GM12874 (cell line): Measurements from ENCODE around the gene TTC8.

ENCODE experiments used
- CTCF ChIP-seq: IDR thresholded peaks from 2 replicates; pipeline ENCODE4 v1.5.1; 2011; ENCODE audit warnings: low read depth, mild to moderate bottlenecking, control low read depth, low read length, moderate library complexity; ENCODE audit not compliant: insufficient read depth

TTC8 gene

GRCh38 chr14:88902850-88903249 lies 78.4 kb downstream of the TTC8 start:
- TF ChIP-seq CTCF, result no peak

GRCh38 chr14:88904206-88904647 lies 79.8 kb downstream of the TTC8 start:
- TF ChIP-seq CTCF, result no peak

- TF ChIP-seq CTCF, result no peak
Measured at GRCh38 chr14:88904864-88905263, 80.4 kb downstream of the TTC8 start.

- TF ChIP-seq CTCF, result no peak
Measured at GRCh38 chr14:88908216-88908615, 83.8 kb downstream of the TTC8 start.

- no peak for TF ChIP-seq CTCF
Measured at GRCh38 chr14:88910386-88910785, 85.9 kb downstream of the TTC8 start.

- TF ChIP-seq CTCF, result no peak
Measured at GRCh38 chr14:88911809-88912208, 87.4 kb downstream of the TTC8 start.

- TF ChIP-seq CTCF, result no peak
Measured at GRCh38 chr14:88914956-88915355, 90.5 kb downstream of the TTC8 start.

GRCh38 chr14:88919502-88919901 lies 95.1 kb downstream of the TTC8 start:
- TF ChIP-seq CTCF, result no peak
